Loucy (cell line): ENCODE measurements around the gene ARHGAP32.

Experiments
- EZH2phosphoT487 ChIP-seq: fragments of 200-600 bp; IDR thresholded peaks from 2 replicates; pipeline ENCODE4 v1.6.1; 2018; ENCODE audit warnings: antibody characterized with exemption, mild to moderate bottlenecking, moderate library complexity, borderline replicate concordance
- TF ChIP-seq, protein P1 (sequence below): fragments of 200-600 bp; sonication (generic); conservative IDR thresholded peaks from 2 replicates; pipeline ENCODE4 v1.5.1; 2014; ENCODE audit warnings: mild to moderate bottlenecking, antibody characterized with exemption, low read length

GRCh38 chr11:129040934-129041333 lies 151.2 kb downstream of the ARHGAP32 start:
- TF ChIP-seq, protein P1, sequence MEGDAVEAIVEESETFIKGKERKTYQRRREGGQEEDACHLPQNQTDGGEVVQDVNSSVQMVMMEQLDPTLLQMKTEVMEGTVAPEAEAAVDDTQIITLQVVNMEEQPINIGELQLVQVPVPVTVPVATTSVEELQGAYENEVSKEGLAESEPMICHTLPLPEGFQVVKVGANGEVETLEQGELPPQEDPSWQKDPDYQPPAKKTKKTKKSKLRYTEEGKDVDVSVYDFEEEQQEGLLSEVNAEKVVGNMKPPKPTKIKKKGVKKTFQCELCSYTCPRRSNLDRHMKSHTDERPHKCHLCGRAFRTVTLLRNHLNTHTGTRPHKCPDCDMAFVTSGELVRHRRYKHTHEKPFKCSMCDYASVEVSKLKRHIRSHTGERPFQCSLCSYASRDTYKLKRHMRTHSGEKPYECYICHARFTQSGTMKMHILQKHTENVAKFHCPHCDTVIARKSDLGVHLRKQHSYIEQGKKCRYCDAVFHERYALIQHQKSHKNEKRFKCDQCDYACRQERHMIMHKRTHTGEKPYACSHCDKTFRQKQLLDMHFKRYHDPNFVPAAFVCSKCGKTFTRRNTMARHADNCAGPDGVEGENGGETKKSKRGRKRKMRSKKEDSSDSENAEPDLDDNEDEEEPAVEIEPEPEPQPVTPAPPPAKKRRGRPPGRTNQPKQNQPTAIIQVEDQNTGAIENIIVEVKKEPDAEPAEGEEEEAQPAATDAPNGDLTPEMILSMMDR = no peak
- TF ChIP-seq EZH2phosphoT487 = no peak
